ENCODE measurements around the gene CFAP77.

DNA sequence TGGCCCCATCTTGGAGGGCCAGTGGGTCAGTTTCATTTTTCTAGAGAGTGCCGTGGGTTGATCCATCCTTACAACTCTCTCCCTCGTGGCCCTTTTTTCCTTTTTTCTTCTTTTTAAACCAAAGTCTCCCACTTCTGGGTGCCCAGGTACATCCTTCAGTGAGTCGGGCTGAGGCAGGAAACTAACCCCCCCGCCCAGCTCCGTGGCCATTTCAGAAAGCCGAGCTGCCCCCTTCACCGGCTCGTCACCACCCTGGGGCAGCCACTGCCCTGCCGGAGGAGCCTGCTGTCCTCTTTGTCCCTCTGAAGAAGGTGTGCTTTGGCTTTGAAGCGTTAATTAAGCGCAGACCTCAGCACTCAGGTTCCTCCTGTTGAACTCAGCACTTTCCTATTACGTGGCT, 5.2 kb downstream of the CFAP77 start:
- TF ChIP-seq, protein P1, sequence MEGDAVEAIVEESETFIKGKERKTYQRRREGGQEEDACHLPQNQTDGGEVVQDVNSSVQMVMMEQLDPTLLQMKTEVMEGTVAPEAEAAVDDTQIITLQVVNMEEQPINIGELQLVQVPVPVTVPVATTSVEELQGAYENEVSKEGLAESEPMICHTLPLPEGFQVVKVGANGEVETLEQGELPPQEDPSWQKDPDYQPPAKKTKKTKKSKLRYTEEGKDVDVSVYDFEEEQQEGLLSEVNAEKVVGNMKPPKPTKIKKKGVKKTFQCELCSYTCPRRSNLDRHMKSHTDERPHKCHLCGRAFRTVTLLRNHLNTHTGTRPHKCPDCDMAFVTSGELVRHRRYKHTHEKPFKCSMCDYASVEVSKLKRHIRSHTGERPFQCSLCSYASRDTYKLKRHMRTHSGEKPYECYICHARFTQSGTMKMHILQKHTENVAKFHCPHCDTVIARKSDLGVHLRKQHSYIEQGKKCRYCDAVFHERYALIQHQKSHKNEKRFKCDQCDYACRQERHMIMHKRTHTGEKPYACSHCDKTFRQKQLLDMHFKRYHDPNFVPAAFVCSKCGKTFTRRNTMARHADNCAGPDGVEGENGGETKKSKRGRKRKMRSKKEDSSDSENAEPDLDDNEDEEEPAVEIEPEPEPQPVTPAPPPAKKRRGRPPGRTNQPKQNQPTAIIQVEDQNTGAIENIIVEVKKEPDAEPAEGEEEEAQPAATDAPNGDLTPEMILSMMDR (IDR thresholded peaks at IDR 0.05): no peak
- no peak for TF ChIP-seq POLR2AphosphoS5 (IDR thresholded peaks at IDR 0.05)
- no peak for TF ChIP-seq EP300 (IDR thresholded peaks at IDR 0.05)
- TF ChIP-seq POLR2A (IDR thresholded peaks at IDR 0.05): no peak
